ENCODE measurements around the gene FNDC1. TPM values are rescaled to one million over a fixed set of nuclear protein-coding genes. Genes with fewer than 3 reads are reported as not detected.

The FNDC1 gene
- total RNA-seq, 1 donor: not detected

DNA sequence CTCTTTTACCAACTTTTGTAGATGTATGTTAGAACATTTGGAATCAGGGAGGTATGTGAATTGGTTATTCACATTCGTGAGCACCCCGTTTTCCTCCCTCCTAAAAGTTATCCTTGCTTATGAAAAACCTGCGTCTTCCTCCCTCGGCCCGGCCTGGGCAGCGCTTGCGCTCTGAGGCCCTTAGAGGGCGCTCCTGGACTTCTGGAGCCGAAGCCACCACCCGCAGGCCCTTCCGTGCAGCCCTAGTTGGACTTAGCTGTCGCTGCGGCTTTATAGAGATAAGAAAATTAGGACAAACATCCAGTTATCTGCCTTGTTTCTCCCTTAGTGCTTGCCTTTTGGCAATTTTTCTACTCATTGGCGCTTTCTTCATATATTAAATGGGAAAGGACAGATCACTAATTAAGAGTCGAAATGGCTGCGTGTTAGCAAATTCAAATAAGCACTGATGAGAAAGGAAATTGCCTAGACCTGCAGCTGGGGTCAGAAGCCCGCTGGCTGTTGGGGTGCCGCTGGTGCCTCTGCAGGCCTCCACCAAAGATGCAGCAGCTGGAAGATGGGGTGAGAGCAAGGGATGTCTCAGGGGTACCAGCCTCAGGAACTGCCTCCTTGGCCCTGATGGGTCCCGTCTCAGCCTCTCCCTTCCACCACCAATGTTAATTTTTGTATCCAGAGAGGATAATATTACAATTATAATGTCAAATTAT is 5.2 kb downstream of the FNDC1 start:
- Histone ChIP-seq H3K9me3 (ENCODE audit: low read depth, low read length) (no peaks in the 10 kb centered on the region), H3K4me3 (ENCODE audit: low read length) (no peak overlapping the region), H3K27me3 (ENCODE audit: insufficient read depth, low read length) (peaks cover 55% of the 10 kb centered on the region), H3K4me1 (ENCODE audit: insufficient read depth, low read length) (peaks cover 14% of the 10 kb centered on the region)

DNA sequence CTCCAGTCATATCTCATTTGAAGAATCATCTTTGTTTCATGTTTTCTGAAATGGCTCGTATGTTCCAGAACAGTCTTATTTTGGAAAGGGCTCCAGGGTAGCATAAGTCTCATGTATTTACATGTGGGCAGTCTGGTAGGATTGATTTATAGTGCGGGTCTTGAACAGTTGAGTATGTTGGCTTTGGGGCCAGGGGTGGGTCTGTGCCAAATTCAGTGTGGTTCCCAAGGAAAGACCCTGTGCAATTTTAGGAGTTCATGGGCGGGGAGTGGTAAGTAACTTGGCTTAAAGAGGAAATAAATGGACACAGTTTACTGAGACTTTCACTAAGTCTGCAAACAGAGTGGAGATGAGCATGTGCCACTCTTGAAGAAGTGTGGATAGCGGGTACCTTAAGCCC is 7.7 kb downstream of the FNDC1 start:
- peaks cover 31% of the 10 kb centered on the region for H3K27me3 ChIP-seq (ENCODE audit: insufficient read depth, low read length)
- H3K9me3 ChIP-seq (ENCODE audit: low read depth, low read length): no peaks in the 10 kb centered on the region
- peaks cover 5% of the 10 kb centered on the region for H3K4me1 ChIP-seq (ENCODE audit: insufficient read depth, low read length)
- no peak overlapping the region for H3K4me3 ChIP-seq (ENCODE audit: low read length)

- Histone ChIP-seq H3K9me3 (ENCODE audit: low read depth, low read length) (no peaks in the 10 kb centered on the region), H3K27me3 (ENCODE audit: insufficient read depth, low read length) (peaks cover 14% of the 10 kb centered on the region), H3K4me1 (ENCODE audit: insufficient read depth, low read length) (peaks cover 5% of the 10 kb centered on the region), H3K4me3 (ENCODE audit: low read length) (no peak overlapping the region)
These were observed 9.6 kb downstream of the FNDC1 start for GRCh38 chr6:159178847-159179246.

GRCh38 chr6:159180001-159180400 is 10.8 kb downstream of the FNDC1 start:
- no peak overlapping the region for H3K4me3 ChIP-seq (ENCODE audit: low read length)
- H3K9me3 ChIP-seq (ENCODE audit: low read depth, low read length): no peaks in the 10 kb centered on the region
- H3K4me1 ChIP-seq (ENCODE audit: insufficient read depth, low read length): no peaks in the 10 kb centered on the region
- H3K27me3 ChIP-seq (ENCODE audit: insufficient read depth, low read length): peaks cover 6% of the 10 kb centered on the region

DNA sequence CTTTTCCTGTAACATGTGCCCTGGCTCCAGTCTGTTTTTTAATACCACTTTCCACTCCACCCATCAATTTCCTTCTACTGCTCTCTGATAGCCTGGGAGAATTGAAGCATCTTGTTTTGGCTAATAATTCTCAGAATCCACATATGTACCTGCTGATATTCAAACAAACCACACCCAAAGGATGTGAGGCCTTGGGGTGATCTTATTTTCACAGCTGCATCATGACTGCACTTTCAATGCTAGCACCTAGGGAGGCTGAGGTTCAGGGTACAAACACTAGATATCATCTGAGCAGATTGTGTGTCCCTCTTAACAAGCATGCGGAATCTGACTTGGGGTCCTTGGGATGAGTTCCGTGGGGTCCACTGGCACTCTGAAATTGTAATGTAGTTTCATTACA is 12.7 kb downstream of the FNDC1 start:
- Histone ChIP-seq H3K4me1 (ENCODE audit: insufficient read depth, low read length) (no peaks in the 10 kb centered on the region), H3K4me3 (ENCODE audit: low read length) (no peak overlapping the region), H3K9me3 (ENCODE audit: low read depth, low read length) (no peaks in the 10 kb centered on the region), H3K27me3 (ENCODE audit: insufficient read depth, low read length) (peaks cover 2% of the 10 kb centered on the region)

GRCh38 chr6:159184559-159184958 is 15.4 kb downstream of the FNDC1 start:
- peaks cover 2% of the 10 kb centered on the region for H3K27me3 ChIP-seq (ENCODE audit: insufficient read depth, low read length)
- H3K4me1 ChIP-seq (ENCODE audit: insufficient read depth, low read length): no peaks in the 10 kb centered on the region
- H3K4me3 ChIP-seq (ENCODE audit: low read length): no peak overlapping the region

DNA sequence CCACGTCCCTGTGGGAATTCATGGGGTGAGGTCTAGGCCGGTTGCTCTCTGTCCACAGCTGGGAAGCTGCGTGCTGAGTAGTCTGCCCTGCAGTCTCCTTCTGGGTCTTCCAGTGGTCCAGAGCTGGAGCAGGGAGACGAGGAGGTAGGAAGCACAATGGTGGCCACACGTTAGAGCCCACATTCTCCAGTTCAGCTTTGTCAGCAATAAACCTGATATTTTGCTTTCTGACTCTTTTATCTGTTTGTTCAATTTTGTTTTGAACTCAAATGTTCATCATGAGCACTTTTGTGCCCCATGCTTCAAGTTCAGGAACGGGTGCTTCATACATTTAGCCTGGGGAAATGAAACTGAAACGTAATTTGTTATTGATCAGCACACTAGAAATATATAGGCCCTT is 21.3 kb downstream of the FNDC1 start:
- Histone ChIP-seq H3K4me1 (ENCODE audit: insufficient read depth, low read length) (peaks cover 5% of the 10 kb centered on the region), H3K4me3 (ENCODE audit: low read length) (no peak overlapping the region), H3K27me3 (ENCODE audit: insufficient read depth, low read length) (no peaks in the 10 kb centered on the region), H3K9me3 (ENCODE audit: low read depth, low read length) (no peaks in the 10 kb centered on the region)

More at GRCh38 chr6:159184559-159184958, 15.4 kb downstream of the FNDC1 start:
- no peaks in the 10 kb centered on the region for H3K9me3 ChIP-seq (ENCODE audit: low read depth, low read length)

DNA sequence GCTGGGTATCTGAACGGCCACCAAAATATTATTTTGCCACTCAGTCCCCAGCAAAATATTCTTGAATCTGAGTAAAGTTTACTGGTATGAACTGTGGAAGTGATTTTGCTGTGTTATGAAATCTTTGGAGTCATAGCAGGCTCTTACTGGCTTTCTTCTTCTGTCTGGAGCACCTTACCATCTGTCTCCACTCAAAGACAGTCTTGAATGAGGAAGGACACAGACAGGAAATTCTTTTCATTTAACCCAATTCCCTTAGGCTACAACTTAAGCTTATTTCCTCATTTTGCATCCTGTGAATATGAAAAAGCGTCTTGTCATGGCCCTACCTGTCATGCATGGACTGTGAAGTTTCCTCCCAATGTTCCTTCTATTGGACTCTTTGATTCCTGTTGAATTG is 24.7 kb downstream of the FNDC1 start:
- Histone ChIP-seq H3K4me1 (ENCODE audit: insufficient read depth, low read length) (peaks cover 5% of the 10 kb centered on the region), H3K4me3 (ENCODE audit: low read length) (no peak overlapping the region), H3K27me3 (ENCODE audit: insufficient read depth, low read length) (no peaks in the 10 kb centered on the region), H3K9me3 (ENCODE audit: low read depth, low read length) (no peaks in the 10 kb centered on the region)

DNA sequence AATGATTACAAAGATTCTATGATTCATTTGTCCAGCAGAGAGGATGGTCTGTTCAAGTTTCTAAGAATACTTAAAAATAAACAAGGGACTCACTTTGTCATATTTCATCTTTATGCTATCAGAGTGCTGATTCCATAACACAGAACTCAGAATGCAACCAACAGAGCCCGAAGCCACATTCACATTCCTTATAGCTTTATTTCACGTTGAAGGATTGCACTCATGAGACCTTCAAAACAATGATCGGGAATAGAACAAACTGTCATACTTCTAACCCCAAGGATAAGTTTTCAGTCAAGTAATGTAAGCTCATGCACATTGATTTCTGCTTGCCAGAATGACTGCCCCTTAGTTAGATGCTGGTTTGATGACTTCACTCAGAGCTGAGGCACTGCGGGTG is 25.2 kb downstream of the FNDC1 start:
- no peak overlapping the region for H3K4me3 ChIP-seq (ENCODE audit: low read length)
- H3K9me3 ChIP-seq (ENCODE audit: low read depth, low read length): no peaks in the 10 kb centered on the region
- peaks cover 5% of the 10 kb centered on the region for H3K4me1 ChIP-seq (ENCODE audit: insufficient read depth, low read length)
- H3K27me3 ChIP-seq (ENCODE audit: insufficient read depth, low read length): no peaks in the 10 kb centered on the region

DNA sequence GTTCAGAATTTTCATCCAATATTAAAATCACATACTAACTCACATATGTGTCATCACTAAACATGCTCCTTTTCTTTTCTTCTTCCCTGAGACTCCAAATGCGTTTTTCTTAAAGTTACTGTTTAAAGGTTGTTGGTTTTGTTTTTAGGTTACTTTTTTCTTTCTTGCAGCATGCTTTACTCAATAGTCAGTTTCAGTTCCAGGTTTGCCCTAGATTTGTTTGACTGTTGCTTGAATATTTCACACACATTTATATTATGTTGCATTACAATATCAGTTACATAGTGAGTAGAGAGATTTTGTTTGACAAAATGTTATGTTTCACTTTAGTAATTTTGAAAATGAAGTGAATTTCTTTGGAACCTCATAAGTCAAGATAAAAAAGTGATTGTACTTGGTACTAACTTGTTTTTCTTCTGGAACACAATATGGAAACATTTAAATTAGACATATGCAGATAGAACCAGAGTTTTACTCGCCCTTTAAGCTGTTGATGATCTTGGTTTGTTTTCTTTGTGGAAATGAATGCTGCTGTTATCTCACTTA is 27.3 kb downstream of the FNDC1 start:
- Histone ChIP-seq H3K9me3 (ENCODE audit: low read depth, low read length) (no peaks in the 10 kb centered on the region), H3K4me1 (ENCODE audit: insufficient read depth, low read length) (no peaks in the 10 kb centered on the region), H3K27me3 (ENCODE audit: insufficient read depth, low read length) (no peaks in the 10 kb centered on the region), H3K4me3 (ENCODE audit: low read length) (no peak overlapping the region)

- Histone ChIP-seq H3K27me3 (ENCODE audit: insufficient read depth, low read length) (no peaks in the 10 kb centered on the region), H3K9me3 (ENCODE audit: low read depth, low read length) (no peaks in the 10 kb centered on the region), H3K4me1 (ENCODE audit: insufficient read depth, low read length) (no peaks in the 10 kb centered on the region), H3K4me3 (ENCODE audit: low read length) (no peak overlapping the region)
These were observed 28.1 kb downstream of the FNDC1 start for GRCh38 chr6:159197251-159197650.

GRCh38 chr6:159201336-159201735 is 32.1 kb downstream of the FNDC1 start:
- Histone ChIP-seq H3K4me3 (ENCODE audit: low read length) (no peak overlapping the region), H3K9me3 (ENCODE audit: low read depth, low read length) (no peaks in the 10 kb centered on the region), H3K4me1 (ENCODE audit: insufficient read depth, low read length) (no peaks in the 10 kb centered on the region), H3K27me3 (ENCODE audit: insufficient read depth, low read length) (no peaks in the 10 kb centered on the region)

- H3K9me3 ChIP-seq (ENCODE audit: low read depth, low read length): no peaks in the 10 kb centered on the region
- H3K4me1 ChIP-seq (ENCODE audit: insufficient read depth, low read length): no peaks in the 10 kb centered on the region
- H3K4me3 ChIP-seq (ENCODE audit: low read length): no peak overlapping the region
- H3K27me3 ChIP-seq (ENCODE audit: insufficient read depth, low read length): no peaks in the 10 kb centered on the region
These were observed 34.3 kb downstream of the FNDC1 start for GRCh38 chr6:159203304-159204005.

GRCh38 chr6:159204605-159205004 is 35.4 kb downstream of the FNDC1 start:
- Histone ChIP-seq H3K27me3 (ENCODE audit: insufficient read depth, low read length) (no peaks in the 10 kb centered on the region), H3K4me3 (ENCODE audit: low read length) (no peak overlapping the region), H3K9me3 (ENCODE audit: low read depth, low read length) (no peaks in the 10 kb centered on the region), H3K4me1 (ENCODE audit: insufficient read depth, low read length) (no peaks in the 10 kb centered on the region)

DNA sequence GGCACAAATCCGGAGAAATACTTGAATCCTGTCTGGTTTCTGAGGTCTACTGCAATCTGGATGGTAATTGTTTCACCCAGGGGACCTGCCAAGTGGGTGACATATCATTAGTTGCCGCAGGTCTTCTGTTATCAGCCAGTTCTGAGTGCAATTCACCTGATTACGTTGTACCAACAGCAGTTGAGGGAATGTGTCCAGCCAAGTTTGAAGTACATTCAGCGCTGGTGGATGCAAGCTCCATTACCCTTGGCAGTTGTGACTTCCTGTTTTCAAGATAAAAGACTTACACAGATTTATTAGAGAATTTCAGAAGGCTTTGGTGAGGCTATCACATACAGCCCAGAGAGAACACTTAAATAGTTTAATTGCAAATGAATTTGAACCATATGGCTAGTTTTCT is 42.8 kb downstream of the FNDC1 start:
- H3K4me1 ChIP-seq (ENCODE audit: insufficient read depth, low read length): no peaks in the 10 kb centered on the region
- no peaks in the 10 kb centered on the region for H3K9me3 ChIP-seq (ENCODE audit: low read depth, low read length)
- H3K4me3 ChIP-seq (ENCODE audit: low read length): no peak overlapping the region
- no peaks in the 10 kb centered on the region for H3K27me3 ChIP-seq (ENCODE audit: insufficient read depth, low read length)

All from mononuclear cell (primary cell).